GM21723 (cell line): ENCODE measurements around the gene ZFR2.
"Not testable (repeated sequence)": the region's sequence is repeated elsewhere in the genome, so short reads cannot be mapped to it uniquely, and the experiment has no call there.

Source experiments
- ATAC-seq: cut with Tn5 transposase; IDR thresholded peaks from one replicate; pipeline ENCODE4 v1.9.1; 2021; ENCODE audit warnings: mild to moderate bottlenecking, moderate library complexity; ENCODE audit not compliant: unreplicated experiment

Gene ZFR2

DNA sequence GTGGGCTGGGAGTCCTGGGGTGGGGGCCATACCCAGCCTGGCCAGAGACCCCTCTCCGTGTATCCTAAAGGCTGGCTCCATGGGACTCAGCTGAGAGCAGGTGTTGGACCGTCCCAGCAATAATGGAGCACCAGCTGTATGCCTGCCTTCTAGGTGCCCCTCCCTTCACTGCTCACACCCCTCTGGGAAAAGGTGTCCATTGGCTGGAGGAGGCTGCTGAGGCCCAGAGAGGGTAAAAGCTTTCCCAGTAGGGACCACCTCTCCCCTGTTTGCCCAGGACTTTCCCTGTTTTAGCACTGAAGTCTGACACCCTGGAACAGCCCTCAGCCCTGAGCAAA is 93.5 kb downstream of the ZFR2 start:
- no peak for ATAC-seq

DNA sequence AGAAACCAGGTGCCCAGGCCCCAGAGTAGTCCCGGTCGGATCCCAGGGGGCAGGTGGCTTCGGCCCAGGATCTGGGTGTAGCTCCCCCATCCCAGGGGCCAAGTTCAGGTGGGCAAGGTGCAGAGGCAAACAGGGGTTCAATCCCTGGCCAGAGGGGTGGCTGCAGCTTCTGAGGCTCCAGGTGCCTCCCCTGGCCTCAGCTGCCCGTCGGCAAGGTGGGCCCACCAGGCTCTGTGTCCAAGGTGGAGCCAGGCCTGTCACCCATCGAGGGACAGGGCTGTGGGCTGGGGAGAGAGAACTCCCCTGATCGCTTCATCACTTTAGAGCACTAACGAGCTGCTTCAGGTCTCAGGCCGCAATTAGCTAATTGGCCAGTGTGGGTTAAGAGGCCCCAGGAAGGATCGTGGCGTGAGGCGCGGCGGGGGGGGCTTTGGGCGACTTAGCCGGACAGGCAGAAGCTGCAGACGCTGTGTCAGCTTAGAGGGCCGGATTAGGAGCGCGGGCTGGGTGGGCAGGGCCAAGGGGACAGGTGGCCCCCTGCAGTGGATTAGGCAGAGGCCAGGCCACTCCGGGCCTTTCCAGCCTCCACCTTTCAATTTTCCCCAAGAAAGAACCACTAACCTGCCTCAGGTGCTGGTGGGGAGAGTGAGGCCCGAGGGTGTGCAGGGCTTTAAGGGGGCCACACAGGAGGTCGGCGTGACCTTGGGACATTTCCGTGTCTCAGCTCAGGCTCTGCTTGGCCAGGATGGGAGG is 94.0 kb downstream of the ZFR2 start:
- no peak for ATAC-seq

DNA sequence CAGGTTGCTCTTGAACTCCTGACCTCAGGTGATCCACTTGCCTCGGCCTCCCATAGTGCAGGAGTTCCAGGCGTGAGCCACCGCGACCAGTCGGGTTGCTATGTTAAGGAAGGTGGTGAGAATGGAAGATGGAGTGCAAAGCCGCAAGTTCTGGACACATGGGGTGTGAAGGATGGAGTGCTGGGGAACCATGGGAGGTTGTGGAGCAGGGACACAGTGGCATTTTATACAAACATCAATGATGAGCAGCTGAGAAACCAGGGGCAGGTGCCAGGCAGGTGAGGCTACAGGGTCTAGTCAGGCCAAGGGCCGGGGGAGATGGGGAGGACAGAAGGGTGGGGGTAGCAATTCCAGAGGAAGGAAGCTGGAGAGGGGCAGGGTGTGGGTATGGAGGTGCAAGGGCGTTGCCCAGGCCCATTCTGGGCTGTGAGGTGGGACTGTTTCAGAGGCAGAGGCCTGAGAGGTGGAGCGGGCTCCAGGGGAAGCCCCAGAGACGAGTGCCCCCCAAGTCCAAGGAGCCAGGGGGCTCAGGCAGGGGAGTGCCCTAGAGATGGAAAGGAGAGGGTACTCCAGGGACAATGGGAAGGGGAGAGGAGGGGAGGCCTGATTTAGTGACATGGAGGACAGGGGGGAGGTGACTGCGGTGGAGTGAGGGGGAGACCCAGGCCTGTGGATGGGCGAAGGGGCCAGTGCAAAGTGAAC is 94.9 kb downstream of the ZFR2 start:
- no peak for ATAC-seq

DNA sequence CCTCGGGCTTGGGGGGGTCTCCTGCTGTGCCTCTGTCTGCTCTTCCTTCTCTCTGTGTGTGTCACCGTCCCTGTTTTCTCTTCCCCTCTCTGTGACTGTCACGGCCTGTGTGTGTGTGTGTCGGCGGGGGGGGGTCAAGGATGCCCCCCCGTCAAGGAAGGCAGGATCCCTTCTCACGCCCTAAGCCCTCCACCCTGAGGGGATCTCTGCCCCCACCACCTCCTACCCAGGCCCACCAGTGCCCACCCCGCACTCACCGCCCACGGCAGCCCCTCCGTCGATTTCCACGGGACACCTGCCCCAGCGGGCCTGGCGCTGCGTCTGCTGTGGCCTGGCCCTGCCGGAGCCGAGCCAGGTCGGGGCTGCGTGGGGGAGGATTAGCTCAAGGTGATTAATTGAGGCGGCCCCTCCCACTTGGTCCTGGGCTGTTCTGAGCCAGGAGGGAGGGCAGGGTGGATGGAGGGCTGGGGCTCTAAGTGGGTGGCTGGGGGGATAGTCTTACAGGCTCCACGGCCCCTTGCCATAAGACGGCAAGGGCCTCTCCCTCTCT is 96.9 kb downstream of the ZFR2 start, which contains the start of gene RAX2:
RAX2 (minus strand) TSS at position 323 of the 550 bp plus-strand sequence. CDS start 486 bp downstream, outside the sequence.
- no peak for ATAC-seq

DNA sequence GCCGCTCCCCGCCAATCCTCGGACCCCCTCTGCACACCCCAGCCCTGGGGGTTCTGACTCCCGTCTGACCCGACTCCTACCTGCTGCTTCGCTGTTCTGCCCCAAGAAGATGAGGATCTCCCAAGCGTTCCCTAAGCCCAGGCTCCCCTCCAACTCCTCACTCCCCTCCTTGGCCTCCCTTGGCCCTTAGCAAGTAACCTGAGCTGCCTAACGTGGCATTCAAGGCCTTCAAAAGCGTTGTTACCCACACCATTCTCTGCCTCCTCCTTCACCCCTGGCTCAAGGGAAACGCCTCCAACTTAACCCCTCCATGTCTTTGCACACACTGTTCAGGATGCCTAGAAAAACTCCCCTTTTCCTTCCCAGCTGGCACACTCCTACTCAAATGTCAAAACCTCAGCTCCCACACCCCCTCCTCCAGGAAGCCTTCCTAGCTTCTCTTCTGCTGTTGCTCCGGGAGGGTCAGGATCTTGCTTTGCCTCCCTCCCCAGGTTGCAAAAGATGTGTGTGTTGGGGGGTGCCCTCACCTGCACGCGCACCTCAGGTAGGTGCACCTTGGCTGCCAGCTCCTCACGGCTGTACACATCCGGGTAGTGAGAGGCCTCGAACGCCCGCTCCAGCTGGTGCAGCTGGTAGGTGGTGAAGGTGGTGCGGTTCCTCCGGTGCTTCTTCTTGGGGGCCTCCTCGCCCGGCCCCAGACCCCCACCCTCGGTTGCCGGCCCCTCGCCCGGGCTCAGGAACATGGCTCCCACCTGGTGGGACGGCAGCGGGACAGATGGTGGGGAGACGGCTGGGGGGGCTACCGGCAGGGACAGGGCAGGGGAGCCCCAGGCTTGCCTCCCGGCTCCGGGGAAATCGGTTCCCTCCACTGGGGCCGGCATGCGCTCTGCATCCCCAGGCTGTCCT is 97.6 kb downstream of the ZFR2 start:
- ATAC-seq = no peak

DNA sequence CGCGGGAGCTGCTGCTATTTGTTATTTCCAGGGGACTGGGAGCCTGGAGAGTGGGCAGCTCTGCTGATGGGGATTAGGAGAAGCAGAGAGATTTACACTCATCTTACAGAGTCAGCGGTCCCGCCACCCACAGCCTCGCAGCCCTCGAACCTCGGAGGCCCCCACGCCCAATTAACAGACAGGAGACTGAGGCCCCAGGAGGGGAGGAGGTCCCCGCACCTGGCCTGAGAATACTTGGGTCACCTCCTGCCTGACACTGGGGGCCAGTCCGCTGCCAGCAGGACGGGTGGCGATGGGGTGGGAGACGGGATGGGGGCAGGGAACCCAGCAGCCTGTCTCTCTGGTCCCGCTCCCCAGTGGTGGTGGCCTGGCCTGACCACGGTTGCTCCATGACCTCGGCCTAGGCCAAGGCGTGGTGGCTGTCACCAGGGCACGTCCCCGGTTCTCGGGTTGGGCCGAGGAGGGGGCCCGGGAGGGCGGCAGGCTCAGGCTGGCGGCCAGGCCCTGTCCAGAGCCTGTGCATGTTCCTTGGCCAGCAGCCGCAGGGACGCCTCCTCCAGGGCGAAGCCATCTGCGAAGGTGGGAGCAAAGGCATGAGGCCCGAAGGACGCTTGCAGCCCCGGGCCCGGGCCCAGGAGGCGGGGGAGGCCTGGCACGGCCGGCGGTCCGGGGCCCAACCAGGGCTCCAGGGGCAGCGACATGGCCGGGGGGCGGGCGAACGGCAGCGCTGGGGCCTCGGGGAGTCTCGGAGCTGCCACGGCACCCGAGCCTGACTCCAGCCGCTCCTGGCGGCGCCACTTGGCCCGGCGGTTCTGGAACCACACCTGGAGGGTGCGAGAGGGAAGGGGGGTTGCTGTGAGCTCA is 98.5 kb downstream of the ZFR2 start:
- no peak for ATAC-seq

DNA sequence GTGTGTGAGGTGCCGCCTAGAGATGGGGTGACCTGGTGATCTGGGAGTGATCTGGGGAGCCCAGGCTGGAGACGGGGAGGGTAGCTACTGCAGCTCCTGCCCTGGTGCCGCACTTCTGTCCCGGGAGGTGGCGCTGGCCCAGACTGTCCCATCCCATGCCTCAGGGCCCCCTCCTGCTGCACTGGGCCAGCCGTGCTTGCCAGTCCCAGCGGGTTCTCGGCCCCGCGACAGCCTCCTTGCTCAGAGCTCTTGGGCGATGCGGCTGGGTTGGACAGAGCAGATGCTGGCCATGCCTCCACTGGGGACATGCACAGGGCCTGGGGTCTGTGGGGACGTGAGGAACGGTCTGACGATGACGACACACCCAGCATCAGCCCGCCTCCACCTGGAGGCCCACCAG is 99.3 kb downstream of the ZFR2 start:
- no peak for ATAC-seq

DNA sequence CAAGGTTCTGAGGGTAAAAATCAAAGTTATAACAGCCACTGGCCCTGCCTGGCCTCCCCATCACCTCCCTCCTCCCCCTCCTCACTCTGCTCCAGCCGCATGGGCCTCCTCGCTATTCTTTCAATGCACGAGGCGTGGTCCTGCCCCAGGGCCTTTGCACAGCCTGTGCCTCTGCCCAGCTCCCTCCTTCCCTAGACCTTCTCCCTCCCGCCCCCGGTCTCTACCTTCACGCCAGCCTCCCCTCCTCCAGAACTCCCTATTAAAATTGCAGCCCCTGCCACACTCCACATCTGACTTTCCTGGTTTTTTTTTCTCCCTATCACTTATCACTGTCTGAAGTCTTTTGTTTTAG is 100.1 kb downstream of the ZFR2 start:
- ATAC-seq = no peak

DNA sequence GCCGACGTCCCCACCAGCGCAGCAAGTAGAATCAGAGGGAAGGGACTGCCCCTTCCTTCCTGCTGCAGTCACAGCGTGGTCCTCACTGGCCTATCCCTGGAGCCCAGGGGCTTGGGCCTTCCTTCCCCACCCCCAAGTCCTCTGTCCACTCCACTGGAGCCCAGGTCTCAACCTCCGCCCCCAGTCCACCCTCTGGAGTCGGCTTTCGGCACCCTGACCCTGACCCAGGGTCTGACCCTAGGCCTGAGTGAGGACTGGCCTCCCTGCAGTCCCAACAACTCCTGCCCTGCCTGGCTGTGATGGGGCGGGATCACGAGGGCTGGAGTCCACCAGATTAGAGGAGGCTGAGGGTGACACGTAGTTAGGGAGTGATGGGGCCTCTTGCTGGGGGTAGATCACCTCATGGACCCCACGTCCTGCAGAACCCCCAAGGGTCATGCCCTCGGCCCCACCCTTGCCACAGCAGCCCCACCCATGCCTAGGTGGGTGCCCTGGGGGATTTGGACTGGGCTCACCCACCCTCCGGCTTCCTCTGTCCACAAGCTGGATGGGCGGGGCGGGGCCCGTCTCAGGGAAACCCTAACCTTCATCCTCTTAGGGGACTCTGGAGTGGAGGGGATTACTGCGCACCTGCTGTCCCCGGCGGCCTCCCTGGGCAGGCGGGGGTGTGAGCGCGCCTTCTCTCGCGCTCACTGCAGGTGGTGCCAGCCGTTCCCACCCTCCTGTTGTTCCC is 100.7 kb downstream of the ZFR2 start:
- ATAC-seq = no peak

DNA sequence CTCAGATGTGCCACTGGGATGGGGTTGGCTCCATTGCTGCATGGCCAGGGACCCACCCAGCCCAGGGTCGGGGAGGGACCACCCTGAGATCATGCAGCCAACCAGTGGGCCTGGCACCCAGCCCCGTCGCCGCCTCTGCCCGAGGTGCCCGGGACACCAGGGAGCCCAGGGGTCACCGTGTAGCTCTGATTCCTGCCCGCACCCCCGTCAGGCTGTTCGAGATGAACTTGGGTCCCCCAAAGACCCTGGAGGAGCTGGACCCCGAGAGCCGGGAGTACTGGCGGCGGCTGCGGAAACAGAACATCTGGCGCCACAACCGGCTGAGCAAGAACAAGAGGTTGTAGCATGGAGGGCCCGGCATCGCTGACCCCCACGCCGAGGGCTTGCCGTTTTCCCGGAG is 101.8 kb downstream of the ZFR2 start:
- no peak for ATAC-seq

DNA sequence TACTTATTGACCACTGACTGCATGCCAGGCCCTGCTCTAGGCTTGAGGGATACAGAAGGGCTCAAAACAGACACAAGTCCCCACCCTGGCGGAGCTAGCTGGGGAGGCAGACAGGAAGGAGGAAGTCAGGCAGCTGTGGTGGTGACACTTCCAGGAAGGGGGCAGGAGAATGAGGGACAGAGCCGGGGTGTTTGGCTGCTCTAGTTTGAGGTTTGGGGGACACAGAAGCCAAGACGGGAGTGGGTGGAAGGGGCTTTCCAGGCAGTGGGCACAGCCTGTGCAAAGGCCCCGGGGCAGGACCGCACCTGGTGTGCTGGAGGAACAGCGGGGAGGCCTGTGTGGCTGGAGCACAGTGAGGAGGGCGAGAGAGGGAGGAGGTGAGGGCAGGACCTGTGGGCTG is 102.3 kb downstream of the ZFR2 start:
- ATAC-seq = no peak

DNA sequence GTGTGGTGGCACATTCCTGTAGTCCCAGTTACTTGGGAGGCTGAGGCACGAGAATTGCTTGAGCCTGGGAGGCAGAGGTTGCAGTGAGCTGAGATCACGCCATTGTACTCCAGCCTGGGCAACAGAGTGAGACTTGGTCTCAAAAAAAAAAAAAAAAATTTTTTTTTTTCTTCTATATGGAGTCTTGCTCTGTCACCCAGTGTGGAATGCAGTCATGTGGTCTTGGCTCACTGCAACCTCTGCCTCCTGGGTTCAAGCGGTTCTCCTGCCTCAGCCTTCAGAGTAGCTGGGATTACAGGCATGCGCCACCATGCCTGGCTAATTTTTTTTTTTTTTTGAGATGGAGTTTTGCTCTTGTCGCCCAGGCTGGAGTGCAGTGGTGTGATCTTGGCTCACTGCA is 103.1 kb downstream of the ZFR2 start:
- ATAC-seq = not testable (repeated sequence)

DNA sequence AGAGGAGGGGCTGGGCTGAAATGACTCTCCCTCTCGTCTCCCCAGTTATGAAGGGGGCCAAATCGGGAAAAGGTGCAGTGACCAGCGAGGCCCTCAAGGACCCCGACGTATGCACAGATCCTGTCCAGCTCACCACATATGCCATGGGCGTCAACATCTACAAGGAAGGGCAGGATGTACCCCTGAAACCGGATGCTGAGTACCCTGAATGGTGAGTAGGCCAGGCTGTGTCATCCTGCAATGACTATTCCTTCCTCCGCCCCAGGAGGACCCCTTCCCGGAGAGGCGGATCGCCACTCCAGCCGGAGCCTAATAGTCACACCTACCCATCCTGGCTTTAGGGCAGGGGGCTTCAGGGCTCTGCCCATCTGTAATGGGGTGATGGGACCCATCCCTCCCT is 103.7 kb downstream of the ZFR2 start:
- ATAC-seq = no peak

DNA sequence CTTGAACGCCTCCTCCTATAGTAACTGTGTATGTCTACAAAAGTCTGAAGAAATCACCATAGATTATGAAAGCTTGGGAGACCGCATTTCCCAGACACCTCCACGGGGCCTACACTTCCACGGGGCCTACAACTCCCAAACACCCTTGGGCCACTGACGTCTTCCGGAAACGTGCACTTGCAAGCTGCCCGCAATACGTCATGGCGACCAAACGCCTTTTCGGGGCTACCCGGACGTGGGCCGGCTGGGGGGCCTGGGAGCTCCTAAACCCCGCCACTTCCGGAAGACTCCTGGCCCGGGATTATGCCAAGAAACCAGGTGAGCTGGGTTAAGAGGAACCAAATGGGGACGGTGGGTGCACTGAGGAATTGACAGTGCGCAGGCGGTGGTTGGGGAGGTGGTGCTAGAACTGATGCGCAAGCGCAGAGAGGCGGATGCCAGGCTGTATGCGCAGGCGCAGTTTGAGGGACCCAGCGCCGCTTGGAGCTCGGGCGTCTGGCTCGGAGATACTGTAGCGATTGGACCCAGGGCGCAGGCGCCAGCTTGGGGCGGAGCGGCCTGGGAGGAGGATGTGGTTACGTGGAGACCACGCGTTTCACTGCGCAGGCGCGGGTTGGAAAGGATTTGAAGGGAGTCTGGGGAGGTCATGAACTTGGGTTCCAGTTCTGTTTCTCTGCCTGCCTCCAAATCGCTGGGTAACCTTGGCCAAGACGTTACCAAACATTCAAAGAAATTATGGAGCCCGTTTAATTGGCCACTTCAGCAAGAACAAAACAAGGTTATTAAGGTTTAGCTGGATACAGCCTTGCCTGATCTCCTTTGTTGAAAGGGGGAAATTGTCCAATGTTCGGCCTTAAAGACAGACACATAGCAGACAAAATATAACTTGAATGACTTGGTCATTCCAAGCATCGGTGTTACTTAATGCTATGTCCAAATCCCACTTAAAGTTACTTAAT is 106.1 kb downstream of the ZFR2 start, which contains the start of gene MRPL54:
MRPL54 (plus strand) TSS at position 182 of the 959 bp plus-strand sequence; CDS start at position 201, 19 bp downstream.
- peak; percentile 64 for ATAC-seq

DNA sequence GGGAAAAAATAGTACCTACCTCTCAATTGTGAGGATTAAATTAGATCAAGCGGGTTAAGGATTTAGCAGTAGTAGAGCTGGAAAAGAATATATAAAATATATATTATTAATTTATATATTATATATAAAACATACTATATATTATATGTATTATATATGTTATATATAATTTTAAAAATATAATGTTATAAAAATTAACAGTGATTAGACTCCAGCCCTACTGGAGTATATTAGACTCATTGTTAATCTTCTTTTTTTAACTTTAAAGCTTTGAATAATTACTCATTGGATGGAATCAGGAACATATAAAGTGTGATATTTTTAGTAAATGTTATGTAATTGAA is 106.7 kb downstream of the ZFR2 start:
- no peak for ATAC-seq

DNA sequence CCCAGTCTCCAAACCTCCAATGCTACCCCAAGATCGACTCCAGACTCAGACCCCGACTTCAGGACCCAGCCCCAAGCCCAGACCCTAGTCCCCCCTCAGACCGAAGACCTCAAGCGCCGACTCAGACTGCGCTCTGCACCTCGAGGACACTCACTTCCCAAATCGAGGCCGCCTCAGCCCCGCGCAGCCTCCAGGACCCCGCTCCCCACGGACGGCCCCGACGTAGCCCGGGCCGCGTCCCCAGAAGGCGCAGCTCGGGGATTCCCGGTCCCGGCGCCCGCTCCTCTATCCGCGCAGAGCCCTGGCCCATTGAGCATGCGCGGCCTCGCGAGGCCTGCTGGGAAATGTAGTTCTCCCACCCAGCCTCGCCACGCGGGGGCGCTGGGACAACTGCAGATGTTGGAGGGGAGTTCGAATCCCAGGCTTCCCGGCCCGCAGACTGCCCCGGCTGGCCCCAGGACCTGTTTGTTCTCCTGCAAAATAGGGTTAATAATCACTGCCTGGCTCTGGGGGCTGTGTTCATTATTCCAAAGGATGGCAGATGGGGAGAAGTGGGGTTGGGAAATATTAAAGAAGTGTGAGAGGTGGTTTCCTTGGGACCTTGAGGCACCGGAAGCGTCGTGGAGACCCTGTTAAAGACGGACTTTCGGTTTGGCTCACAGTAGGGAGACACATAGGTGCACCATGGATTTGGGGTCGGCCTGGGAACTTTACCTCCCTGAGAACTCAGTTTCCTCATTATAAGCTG is 107.3 kb downstream of the ZFR2 start, which contains the start of gene APBA3:
APBA3 (minus strand) TSS at position 311 of the 748 bp plus-strand sequence. CDS start 1,428 bp downstream, outside the sequence.
- ATAC-seq = peak; percentile 44

DNA sequence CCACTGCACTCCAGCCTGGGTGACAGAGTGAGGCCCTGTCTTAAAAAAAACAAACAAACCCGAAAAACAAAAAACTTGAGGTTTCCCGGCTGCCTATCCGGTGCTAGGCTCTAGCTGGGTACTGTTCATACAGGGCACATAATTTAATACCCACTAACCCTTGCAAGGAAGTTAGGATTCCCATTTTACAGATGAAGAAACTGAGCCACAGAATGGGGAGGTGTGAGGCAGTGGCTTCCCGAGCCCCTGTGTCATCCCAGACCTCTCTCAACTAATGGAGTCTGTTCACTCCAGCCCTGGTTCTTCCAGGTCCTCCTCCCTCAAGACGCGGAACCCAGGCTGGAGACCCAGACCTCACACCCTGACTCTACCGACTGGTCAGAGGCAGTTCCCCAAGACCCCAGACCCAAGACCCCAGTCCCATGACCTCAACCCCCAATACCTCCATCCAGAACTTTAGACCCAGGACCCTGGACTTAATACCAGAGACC is 107.9 kb downstream of the ZFR2 start:
- no peak for ATAC-seq
